AG09319 (cell line): ENCODE measurements around the gene FTCDNL1.

Experiments used
- DNase-seq: peaks from one replicate; pipeline ENCODE4 v3.0.0-alpha.2; 2010; ENCODE audit warnings: low read depth; ENCODE audit errors: extremely low read depth
- CTCF ChIP-seq: IDR thresholded peaks from 2 replicates; pipeline ENCODE4 v1.5.1; 2011; ENCODE audit warnings: low read depth, mild to moderate bottlenecking, inconsistent platforms, low read length, moderate library complexity

Gene FTCDNL1

GRCh38 chr2:199850718-199851500 is at the start of gene FTCDNL1:
FTCDNL1 (minus strand) TSS chr2:199851192; CDS start chr2:199848962, 2,230 bp downstream.
- DNase-seq = peak; percentile 16
- peak; percentile 77 for TF ChIP-seq CTCF

GRCh38 chr2:199896617-199897016 is 45.6 kb upstream of the FTCDNL1 start:
- no peak for DNase-seq
- TF ChIP-seq CTCF = no peak

- DNase-seq = no peak
- TF ChIP-seq CTCF = no peak
These were observed 44.4 kb upstream of the FTCDNL1 start for GRCh38 chr2:199895406-199895805.

- no peak for TF ChIP-seq CTCF
- no peak for DNase-seq
These were observed 32.7 kb upstream of the FTCDNL1 start for GRCh38 chr2:199883474-199884212.

GRCh38 chr2:199882667-199883066 is 31.7 kb upstream of the FTCDNL1 start:
- no peak for DNase-seq
- no peak for TF ChIP-seq CTCF

GRCh38 chr2:199875400-199875799 is 24.4 kb upstream of the FTCDNL1 start:
- DNase-seq = no peak
- no peak for TF ChIP-seq CTCF

- DNase-seq = no peak
- TF ChIP-seq CTCF = no peak
These were observed 23.2 kb upstream of the FTCDNL1 start for GRCh38 chr2:199874209-199874608.
